ENCODE measurements around the gene RLN3.
A peak's percentile ranks its signal among the peaks of the same experiment; 100 is the strongest.
"Not testable (repeated sequence)": the region's sequence is repeated elsewhere in the genome, so short reads cannot be mapped to it uniquely, and the experiment has no call there.

The RLN3 gene

DNA sequence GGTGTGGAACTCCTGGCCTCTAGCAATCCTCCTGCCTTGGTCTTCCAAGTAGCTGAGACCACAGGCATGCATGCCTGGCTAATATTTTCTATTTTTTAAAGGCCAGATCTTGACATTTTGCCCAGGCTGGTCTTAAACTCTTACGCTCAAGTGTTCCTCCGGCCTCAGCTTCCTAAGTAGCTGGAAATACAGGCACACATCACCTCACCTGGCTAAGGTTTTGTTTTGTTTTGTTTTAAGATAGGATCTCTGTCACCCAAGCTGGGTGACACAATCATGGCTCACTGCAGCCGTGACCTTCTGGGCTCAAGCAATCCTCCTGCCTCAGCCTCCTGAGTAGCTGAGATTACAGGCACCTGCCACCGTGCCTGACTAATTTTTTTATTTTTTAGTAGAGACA lies 5.5 kb upstream of the RLN3 start:
- no peak for DNase-seq

GRCh38 chr19:14023404-14024235 lies 4.3 kb upstream of the RLN3 start:
- DNase-seq: no peak

DNA sequence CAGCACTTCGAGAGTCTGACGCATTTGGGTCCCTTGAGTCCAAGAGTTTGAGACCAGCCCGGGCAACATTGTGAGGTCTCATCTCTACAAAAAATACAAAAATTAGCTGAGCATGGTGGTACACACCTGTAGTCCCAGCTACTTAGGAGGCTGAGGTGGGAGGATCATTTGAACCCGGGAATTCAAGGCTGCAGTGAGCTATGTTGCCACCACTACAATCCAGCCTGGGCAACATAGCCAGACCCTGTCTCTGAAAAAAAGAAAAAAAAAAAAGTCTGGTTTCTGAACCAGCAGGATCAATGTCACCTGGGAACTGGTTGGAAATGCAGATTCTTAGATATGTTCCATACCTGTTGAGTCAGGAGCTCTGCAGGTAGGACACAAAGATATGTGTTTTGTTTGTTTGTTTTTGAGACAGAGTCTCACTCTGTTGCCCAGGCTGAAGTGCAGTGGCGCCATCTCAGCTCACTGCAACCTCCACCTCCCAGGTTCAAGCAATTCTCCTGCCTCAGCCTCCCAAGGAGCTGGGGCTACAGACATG lies 1.2 kb upstream of the RLN3 start:
- DNase-seq: not testable (repeated sequence)

- no peak for DNase-seq
Observed at GRCh38 chr19:14028901-14029300, 953 bp downstream of the RLN3 start.

DNA sequence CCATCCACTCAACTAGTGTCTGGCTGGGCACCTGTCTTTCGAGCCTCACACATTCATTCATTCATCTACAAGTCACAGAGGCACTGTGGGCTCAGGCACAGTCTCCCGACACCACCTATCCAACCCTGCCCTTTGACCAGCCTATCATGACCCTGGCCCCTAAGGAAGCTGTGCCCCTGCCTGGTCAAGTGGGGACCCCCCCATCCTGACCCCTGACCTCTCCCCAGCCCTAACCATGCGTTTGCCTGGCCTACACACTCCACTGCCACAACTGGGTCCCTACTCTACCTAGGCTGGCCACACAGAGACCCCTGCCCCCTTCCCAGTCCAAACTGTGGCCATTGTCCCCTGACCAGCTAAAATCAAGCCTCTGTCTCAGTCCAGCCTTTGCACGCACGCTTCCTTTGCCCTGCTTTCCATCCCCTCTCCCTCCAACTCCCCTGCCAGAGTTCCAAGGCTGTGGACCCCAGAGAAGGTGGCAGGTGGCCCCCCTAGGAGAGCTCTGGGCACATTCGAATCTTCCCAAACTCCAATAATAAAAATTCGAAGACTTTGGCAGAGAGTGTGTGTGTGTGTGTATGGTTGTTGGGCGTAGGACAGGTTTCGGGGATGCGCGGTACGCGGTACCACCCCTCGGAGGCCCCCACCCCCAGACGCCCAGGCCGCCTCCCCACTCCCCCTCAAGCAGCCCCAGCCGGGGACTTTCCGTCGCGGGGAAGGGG lies 3.2 kb downstream of the RLN3 start:
- DNase-seq: no peak

DNA sequence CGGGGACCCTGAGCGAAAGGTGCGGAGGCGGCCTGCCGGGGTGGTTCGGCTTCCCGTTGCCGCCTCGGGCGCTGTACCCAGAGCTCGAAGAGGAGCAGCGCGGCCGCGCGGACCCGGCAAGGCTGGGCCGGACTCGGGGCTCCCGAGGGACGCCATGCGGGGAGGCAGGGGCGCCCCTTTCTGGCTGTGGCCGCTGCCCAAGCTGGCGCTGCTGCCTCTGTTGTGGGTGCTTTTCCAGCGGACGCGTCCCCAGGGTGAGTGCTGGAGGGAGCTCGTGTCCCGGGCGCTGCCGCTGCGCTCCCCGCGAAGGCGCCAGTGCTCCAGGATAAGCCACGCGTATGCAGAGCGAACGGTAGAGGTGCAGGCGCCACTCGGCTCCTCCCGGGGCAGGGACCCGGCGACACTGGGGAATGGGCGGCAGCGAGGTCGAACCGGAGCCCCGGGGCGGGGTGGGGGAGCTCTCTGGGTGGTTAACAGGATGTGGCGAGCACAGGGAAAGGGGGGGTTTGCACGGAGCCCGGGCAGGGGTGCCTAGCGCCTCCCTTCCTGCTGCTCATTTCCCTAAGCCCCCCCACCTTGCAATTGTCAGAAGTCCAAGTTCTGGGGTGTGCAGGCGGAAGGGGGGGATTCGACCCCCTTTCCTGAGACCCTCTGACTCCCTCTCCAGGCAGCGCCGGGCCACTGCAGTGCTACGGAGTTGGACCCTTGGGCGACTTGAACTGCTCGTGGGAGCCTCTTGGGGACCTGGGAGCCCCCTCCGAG lies 4.0 kb downstream of the RLN3 start, which contains the start of gene IL27RA:
TSS of gene IL27RA (plus strand) at position 44 of the 762 bp plus-strand sequence. CDS start at position 155, 111 bp downstream.
- no peak for DNase-seq

GRCh38 chr19:14033946-14034345 lies 6.0 kb downstream of the RLN3 start:
- DNase-seq: no peak

DNA sequence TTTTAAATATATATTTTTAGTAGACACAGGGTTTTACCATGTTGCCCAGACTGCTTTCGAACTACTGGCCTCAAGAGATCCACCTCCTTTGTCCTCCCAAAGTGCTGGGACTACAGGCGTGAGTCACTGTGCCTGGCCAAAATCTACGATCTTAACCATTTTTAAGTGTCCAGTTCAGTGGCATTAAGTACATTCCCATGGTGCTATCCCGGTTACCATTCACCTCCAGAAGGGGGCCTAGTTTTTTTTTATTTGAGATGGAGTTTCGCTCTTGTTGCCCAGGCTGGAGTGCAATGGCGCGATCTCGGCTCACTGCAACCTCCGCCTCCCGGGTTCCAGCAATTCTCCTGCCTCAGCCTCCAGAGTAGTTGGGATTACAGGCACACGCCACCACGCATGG lies 7.2 kb downstream of the RLN3 start:
- DNase-seq: not testable (repeated sequence)

GRCh38 chr19:14035706-14036105 lies 7.8 kb downstream of the RLN3 start:
- no peak for DNase-seq

DNA sequence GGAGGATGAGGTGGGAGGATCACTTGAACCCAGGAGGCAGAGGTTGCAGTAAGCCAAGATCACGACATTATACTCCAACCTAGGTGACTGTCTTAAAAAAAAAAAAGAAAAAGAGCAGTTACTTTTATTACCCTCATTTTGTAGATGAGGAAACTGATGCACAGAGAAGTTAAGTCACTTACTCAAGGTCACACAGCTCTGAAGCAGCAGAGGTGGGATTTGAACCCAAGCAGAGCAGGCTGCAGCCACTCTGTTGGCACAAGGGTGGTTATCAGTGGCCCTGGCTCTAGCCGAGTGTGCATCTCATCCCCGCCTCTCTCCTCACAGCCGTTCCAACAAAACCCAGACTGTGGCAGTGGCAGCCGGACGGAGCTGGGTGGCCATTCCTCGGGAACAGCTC lies 11.2 kb downstream of the RLN3 start:
- DNase-seq: no peak

DNA sequence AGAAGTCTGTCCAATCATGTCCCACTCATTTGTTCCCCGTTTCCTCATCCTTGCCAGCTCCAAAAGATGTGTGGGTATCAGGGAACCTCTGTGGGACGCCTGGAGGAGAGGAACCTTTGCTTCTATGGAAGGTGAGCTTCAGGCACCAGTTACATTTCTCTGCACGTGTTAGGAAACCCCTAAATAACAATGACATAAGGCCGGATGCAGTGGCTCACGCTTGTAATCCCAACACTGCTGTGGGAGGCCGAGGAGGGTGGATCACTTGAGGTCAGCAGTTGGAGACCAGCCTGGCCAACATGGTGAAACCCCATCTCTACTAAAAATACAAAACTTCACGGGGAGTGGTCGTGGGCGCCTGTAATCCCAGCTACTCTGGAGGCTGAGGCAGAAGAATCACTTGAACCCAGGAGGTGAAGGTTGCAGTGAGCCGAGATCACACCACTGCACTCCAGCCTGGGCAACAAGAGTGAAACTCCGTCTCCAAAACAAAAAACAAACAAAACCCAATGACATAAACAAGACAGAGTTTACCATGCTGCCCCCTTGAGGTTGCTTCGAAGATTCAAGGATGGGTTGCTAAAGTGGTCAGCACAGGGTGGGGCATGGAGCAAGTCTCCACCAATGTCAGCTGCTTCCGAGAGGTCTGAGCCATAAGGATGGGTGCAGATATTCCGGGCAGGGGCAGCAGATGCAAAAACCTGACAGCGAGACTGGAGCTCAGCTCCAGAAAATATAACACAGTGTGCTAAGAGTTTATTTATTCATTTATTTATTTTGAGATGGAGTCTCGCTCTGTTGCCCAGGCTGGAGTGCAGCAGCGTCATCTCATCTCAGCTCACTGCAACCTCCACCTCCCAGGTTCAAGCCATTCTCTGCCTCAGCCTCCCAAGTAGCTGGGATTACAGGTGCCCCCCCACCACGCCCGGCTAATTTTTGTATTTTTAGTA lies 15.0 kb downstream of the RLN3 start:
- DNase-seq: peak; percentile 40

GRCh38 chr19:14047866-14048265 lies 19.9 kb downstream of the RLN3 start:
- not testable (repeated sequence) for DNase-seq

GRCh38 chr19:14048443-14049153 lies 20.6 kb downstream of the RLN3 start:
- DNase-seq: peak; percentile 21

- no peak for DNase-seq
Observed at GRCh38 chr19:14050512-14050911, 22.6 kb downstream of the RLN3 start.

GRCh38 chr19:14050961-14051360 lies 23.0 kb downstream of the RLN3 start:
- not testable (repeated sequence) for DNase-seq

GRCh38 chr19:14051980-14052379 lies 24.0 kb downstream of the RLN3 start:
- DNase-seq: no peak

GRCh38 chr19:14052470-14052869 lies 24.5 kb downstream of the RLN3 start:
- no peak for DNase-seq

DNA sequence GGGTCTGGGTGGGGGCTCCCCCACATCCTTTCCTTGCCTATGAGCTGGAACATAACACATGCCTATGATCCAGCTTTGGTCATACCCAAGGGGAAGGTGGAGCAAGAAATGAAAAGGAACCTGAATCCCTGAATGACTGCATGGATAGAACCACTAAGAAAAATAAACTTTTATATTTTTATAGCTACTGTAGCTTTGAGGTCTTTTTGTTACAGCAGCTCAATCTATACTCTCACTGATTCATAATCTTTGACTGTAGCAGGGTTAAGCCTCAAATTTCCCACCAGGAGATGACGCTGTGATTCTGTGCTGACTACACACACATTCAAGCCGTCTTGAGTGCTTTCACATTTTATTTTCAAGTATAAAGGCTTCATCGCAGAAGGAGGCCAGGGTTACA lies 25.1 kb downstream of the RLN3 start:
- DNase-seq: no peak

GRCh38 chr19:14053500-14053899 lies 25.6 kb downstream of the RLN3 start:
- DNase-seq: no peak

DNA sequence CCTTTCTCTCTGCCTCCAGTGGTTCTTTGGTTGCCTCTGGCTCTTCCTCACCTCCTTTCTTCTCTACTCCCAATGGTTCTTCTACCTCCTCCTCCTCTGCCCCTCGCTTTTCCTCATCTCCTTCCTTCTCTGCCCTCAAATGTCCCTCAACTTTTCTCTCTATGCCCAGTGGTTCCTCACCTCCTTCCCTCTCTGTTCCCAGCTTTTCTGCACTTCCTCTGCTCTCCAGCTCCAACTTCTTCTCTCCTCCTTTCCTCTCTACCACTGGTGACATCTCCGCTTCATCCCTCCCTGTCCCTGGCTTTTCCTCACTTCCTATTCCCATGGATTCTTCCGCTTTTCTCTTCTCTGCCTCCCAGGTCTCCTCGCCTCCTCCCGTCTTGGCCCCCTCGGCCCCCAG lies 26.2 kb downstream of the RLN3 start:
- no peak for DNase-seq

DNA sequence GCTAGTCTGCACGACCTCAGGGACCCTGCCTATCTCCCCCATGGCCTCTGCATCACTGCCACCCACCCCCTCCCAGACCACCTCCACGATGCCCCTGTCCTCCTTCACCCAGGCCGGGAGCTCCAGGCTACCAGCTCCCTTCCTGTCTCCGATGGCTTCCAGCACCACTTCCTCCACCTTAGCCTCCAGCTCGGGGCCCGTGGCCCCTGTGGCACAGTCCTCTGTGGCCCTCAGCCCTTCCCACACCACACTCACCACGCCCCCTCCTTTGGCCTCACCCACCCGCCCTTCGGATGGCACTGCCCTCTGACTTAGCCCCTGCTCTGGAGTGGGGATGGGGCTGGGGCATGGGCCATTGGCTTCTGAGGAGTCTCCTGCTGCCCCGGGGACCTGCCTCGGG lies 26.8 kb downstream of the RLN3 start:
- no peak for DNase-seq
